HTERT RPE-1 (cell line): ENCODE results near the gene FOXC1.

Experiments
- in situ Hi-C: fragments of 300-500 bp; cut with MboI; formaldehyde crosslinking; loops from 4 replicates; pipeline ENCODE4 v1.14.3; 2020; ENCODE audit warnings: low sequenced_read_pairs

Gene FOXC1

DNA sequence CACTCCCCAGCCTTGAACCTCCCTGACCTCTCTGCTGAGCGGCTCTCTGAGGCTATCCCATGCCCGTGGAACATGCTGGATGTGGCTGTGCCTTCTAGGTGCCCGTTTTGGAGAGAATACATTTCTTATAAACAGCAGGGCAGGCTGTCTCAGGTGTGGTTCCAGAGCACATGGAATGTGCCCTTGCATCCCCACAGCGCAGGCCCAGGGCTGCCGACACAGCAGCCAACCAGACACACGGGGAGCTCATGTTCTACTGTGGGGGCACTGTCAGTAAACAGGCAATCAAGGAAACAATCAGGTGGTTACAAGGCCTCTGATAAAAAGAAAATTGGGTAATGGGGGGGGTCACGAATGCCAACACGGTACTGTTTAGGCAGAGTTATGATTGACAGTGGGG lies 30.8 kb downstream of the FOXC1 start:
- in situ Hi-C loops: no loop called here

DNA sequence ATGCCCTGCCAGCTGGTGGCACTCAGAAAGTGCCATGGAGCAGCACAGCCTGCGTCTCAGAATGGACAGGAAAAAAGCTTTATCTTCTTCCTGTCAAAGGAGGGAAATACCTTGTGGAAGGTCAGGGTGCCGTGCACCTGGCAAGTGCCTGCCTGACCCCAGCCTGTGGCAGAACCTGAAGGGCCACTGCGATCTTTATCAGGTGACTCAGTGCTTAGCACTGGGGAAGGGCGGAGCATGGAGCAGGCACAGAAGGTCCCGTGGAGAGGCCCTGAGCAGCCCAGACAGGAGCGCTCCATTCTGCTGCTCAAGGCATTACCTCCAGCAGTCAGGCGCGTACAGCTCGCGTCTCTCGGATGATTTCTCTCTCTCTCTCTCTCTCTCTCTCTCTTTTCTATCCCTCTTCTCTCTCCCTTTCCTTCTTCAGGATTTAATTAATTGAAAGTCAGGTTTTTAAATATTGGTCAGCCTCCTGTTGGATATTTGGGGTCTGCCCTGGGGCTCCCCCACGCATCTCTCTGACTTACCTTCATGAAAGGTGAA lies 31.7 kb downstream of the FOXC1 start:
- in situ Hi-C loops: no loop called here

DNA sequence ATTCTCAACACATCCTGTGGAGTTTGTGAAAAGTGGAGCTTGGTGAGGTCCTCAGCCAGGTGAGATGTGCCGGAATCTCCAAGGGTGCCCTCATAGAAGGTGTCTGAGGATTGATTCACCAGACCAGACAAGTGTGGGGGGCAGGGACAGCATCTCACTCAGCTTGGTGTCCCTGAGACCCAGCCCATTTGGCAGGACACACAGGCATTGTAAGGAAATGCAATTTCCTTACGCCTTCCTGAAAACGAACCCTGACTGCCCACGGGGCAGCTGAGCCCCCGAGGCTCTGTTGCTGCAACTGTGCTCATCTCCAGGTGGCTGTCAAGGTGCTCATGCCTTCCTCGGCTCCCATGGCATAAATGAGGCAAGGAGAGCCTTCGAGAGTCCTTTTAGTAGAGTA lies 33.4 kb downstream of the FOXC1 start:
- in situ Hi-C loops: no loop called here

DNA sequence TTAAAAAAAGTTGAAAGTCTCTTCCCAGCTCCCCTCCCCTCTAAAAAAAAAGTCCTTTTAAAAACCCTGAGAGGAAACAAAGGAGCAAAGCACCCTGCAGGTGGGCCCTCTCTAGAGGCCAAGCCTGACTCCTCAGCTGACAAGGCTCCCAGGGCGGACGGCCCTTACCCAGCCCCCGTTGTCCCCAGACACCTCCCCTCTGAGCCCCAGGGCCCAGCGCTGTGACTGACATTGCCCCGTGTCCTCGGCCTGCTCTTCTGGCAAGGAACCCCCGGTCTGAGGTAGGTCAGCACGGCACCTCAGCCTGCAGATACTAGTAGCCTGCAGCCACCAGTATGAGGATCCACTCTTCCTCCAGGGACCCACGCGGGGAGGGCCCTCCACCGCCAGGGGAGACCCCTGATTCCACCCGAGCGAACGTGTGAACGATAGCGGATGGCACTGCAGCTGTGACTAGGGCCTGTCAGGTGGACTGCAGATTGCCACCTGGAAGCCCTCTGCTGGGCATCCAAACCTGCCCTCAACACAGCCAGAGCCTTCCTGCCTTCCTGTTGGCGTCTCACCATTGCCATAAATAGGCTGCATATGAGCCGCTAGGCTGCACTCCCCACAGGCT lies 34.2 kb downstream of the FOXC1 start:
- in situ Hi-C loops: no loop called here

DNA sequence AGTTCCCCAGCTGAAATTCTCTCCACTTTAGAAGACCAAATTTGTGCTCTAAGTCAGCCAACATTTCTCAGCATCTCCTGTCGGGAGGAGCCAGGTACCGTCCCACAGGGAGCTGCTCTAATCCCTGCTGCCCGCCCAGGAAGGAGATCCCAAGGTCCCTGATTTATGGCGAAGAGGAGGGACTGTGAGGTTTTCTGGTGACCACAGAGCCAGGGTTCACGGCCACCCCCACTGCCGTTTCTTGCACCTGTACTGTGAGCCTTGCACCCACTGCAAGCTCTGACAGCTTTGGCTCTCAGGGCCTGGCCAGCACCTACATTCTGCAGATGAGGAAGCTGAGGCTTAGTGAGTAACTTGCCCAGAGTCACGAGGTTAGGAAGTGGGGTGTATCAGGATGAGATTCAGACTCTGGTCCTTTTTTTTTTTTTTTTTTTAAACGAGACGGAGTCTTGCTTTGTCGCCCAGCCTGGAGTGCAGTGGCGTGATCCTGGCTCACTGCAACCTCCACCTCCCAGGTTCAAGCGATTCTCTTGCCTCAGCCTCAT lies 34.9 kb downstream of the FOXC1 start:
- in situ Hi-C loops: no loop called here

DNA sequence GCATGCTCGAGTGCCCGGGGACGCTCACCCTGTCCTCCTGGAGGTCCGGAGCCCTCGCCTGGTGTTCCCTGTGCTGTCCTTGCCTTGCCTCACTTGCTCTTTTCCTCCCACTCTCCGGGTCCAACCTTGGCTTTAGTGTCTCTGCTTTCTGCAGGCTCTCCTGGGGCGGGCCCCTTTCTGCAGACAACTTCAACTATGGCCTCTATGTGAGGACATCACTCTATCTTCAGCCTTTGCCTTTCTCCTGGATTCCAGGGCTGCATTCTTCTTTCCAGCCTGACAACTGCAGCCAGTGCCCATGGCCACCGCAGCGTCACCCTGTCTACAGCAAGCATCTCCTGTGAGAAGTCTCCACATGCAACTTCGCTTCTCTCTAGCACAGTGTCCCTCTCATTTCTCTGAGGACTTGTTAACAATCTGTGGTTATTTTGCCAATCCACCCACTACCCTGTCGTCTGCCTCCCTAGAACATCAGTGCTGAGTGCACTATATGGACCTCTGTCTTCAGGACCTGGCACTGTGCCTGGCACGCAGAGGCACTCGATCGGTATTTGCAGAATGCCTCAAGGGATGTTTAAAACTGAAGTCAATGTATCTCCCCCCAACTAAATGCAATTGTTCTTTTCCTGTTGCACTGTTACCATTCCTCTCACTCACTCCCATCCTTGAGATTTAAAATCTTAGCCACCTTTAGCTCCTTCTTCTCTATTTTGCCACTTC lies 35.9 kb downstream of the FOXC1 start:
- in situ Hi-C loops: no loop called here

DNA sequence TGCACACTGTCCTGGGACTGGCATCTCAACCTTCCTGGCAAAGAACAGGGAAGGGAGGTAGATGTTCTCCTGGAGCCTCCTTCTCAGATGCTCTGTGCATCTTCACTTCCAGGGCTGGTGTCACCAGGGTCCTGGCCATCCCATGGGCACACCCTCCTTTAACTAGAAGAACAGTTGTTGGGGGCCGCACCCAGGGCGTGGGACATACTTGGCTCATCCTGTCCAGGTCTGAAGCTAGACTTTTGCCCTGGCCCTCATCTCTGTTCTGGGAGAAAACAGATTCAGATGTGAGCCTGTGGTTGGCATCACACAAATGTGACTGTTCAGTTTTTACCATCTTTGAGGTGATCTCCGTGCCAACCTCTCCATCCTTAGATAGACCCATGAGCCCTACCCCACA lies 41.6 kb downstream of the FOXC1 start:
- in situ Hi-C loops: no loop called here

DNA sequence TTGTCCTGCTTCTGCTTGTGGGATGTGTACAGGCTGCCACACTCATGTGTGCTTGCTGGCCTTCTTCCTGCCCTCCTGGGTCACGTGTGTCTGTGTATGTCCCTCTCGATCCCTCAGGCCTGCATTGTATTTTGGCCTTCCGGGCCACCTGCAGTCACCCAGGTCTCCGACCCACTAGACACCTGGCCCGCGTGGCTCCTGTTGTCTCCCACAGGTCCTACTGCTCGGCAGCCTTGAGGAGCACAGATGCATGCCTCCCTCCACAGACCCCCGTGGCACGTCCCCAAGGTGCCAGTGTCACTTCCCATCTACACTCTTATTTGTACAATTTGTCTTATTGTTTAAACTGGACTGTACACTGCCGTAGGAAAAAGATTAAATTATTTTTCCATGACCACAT lies 43.1 kb downstream of the FOXC1 start:
- in situ Hi-C loops: no loop called here

DNA sequence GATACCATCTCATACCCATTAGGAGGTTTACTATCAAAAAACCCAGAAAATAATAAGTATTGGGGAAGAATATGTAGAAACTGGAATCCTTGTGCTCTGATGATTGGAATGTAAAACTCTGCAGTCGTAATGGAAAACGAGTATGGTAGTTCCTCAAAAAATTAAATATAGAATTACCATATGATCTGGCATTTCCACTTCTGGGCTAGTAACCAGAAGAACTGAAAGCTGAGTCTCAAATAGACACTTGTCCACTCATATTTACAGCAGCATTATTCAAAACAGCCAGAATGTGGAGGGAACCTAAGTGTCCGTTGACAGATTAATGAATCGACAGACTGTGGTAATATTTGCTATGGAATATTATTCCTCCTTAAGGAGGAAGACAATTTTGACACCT lies 44.3 kb downstream of the FOXC1 start:
- in situ Hi-C loops: no loop called here

DNA sequence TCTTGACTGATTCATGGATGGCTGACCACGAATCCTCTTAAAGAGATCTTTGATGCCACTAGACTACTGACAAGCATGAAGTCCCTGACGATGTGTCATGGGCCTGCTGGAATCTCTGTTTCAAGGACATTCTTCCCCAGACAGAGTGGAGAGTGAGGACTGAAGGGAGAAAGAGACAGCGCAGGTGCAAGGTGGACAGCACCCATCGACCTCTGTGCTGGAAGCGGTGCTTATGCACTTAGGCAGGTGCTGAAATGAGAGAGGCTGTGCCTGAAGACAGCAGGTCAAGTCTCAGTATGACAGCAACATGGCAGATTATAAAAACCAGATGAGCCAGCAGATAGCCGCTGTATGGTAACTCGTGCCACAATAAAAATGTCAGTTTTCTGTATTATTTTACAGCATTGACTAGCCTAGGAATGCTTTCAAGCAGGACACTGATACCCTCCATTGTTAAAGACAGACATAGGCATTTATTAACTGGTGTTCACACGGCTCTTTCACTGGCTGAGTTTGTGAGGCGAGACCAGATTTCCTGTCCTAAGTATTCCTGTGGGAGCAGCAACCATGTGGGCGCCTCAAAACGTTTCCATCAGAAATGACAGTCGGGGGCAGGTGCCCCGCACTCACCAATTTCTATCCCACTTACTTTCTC lies 47.5 kb downstream of the FOXC1 start:
- in situ Hi-C loops: no loop called here

DNA sequence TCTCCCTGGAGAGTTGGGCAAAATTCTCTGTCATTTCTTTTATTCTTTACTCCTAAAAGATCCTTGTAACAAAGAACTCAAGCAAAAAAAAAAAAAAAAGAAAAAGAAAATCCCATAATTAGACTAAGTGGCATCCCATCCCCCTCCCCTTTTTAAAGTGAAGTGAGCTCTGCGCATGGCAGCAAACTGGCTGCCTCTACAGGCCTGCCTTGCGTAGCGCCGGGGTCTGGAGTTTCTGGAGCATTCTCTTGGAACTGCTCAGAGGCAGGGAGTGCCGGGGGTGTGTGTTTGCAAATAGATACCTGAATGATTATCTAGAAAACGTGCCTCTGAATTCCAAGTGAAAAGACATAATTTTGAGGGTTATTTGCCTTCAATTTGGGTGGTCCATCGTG lies 48.1 kb downstream of the FOXC1 start:
- in situ Hi-C loops: no loop called here

DNA sequence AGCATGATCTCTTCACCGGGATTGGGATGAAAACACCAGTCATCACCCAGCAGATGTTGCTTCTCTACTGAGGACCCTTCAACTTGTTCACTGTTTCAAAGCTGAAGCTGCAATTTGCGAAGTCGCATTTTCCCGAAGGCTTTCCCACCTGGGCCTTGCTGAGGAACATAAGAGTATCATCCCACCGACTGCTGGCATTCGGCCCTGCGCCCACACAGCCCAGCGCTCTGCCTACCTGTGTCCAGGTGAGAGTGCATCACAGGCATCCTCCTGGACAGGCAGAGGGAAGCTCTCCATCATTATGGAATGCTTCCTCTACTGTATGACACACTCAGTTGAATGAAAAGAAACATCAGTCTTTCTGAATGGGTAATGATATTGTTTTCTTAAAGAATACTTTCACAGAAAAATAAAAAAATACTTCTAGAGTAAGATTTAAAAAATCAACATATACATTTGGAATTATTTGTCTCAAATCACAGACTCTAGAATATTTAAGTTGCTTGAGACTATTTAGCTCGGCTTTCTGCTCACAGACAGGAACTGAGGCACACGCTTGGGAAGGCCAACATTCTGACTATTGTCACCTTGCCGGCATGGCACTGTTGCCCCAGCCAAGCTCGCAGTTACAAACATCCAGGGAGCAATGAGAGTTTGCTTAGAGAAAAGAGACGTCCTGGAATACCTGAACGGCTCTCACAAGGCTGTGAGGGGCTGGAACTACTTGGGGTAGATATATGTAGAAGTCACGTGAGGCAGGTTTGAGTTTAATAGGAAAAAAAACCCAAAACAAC lies 48.7 kb downstream of the FOXC1 start:
- in situ Hi-C loops: no loop called here

DNA sequence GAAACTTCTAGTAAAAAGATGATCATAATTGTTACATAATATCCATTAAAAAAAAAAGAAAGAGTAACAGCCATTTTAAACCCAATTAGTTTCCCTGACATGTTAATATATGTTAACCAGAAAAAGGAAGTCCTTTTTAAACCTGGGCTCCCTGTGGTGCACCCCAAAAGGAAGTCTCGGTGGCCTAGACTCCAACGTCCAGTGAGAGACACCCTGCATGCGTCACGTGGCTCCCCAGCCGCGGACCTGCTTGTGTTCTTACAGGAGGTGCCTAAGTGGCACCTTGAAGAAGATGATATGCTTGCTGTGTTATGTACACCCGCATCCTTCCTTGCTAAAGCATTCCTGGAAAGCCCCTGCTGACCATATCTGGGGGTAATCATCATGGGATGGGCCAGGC lies 50.1 kb downstream of the FOXC1 start:
- in situ Hi-C loops: no loop called here

DNA sequence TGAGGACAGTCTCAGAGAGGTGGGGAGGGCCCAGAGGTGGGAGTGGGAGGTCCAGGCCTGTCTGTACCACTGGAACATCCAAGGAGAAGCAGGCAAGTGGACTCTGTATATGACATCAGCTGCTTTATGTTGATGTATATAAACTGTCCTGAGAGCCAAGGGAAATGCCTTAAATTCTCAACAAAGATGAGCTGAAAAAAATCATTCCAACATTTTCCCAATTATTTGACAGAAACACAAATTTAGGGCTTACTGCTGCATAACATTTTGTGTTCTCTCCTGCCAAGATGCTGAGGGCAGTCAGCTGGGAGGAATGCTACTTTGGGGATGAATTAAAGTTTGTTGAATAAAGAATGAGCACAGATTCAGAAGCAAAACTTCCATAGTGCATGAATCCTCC lies 52.8 kb downstream of the FOXC1 start:
- in situ Hi-C loops: no loop called here
